ENCODE measurements around the gene ZNF563. TPM values are rescaled to one million over a fixed set of nuclear protein-coding genes. Genes with fewer than 3 reads are reported as not detected.

The ZNF563 gene
- total RNA-seq, 1 experiment from 2014 or later, result 0.26 TPM

DNA sequence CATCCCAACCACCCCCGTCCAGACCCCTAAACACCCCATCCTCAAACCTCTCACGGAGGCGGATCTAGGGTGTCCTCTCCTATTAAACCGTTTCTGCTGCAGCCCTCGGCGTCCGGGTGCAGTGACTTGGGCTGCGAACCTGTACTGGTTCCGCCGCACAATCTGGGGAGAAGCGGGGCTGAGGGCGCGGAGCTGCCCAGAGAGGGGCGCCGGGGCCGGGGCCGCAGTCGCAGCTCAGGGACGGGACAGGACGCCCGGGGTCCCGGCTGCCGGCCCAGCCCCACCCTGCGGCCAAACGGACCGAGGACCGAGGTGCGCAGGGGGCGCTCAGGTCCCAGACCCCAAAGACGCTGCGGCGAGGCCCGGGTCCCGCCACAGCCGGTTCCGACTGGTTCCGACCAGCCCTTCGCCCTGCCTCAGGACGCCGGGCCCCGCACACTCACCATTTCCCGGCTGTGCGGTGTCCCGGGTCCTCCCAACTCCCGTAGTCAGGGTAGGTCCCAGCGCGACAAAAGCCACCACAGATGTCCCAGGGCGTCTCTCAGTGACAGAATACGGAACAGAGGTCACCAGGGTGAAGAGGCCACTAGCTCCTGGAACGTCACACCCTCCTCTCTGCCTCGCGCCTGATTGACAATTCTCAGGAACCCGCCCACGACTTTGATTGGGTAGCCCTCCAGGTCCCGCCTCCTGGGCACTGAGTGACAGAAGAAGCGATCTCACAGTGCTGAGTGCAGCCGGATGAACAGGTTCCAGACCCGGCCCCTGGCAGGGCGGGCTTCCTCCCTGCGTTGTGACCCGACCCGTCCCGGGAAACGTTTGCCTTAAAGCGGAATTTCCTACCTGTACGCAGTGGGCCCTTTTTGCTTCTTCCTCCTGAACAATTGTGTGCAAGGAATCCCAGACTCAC, 38.9 kb downstream of the ZNF563 start, which contains the start of gene ZNF44:
Gene ZNF44 (minus strand): TSS at position 635 of the 910 bp plus-strand sequence. CDS start 189 bp downstream, at position 446.
- no TSS peak for BruUV-seq (replicated peaks)
- no peaks in the 10 kb centered on the region for H3K9me3 ChIP-seq (ENCODE audit: low read depth, low read length, poor library complexity, severe bottlenecking)
- no peaks in the 10 kb centered on the region for H3K4me1 ChIP-seq (ENCODE audit: insufficient read depth, low read length, poor library complexity, severe bottlenecking)
- ChIA-PET POLR2A (ENCODE audit: low non-redundant PET) (no interaction called here), CTCF (no interaction called here)
- H3K36me3 ChIP-seq (ENCODE audit: insufficient read depth, low read length, poor library complexity, severe bottlenecking), result no peaks in the 10 kb centered on the region
- TF ChIP-seq, protein P1, sequence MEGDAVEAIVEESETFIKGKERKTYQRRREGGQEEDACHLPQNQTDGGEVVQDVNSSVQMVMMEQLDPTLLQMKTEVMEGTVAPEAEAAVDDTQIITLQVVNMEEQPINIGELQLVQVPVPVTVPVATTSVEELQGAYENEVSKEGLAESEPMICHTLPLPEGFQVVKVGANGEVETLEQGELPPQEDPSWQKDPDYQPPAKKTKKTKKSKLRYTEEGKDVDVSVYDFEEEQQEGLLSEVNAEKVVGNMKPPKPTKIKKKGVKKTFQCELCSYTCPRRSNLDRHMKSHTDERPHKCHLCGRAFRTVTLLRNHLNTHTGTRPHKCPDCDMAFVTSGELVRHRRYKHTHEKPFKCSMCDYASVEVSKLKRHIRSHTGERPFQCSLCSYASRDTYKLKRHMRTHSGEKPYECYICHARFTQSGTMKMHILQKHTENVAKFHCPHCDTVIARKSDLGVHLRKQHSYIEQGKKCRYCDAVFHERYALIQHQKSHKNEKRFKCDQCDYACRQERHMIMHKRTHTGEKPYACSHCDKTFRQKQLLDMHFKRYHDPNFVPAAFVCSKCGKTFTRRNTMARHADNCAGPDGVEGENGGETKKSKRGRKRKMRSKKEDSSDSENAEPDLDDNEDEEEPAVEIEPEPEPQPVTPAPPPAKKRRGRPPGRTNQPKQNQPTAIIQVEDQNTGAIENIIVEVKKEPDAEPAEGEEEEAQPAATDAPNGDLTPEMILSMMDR (conservative IDR thresholded peaks at IDR 0.05; ENCODE audit: low read depth, low read length), result no peak
- TF ChIP-seq EZH2 (IDR thresholded peaks at IDR 0.05; ENCODE audit: borderline replicate concordance, low read depth, low read length, poor library complexity, severe bottlenecking), result no peak
- intact Hi-C loops (cut with micrococcal nuclease; ENCODE audit: unreplicated experiment), result no loop called here
- peak within 1 kb of the TSS; percentile 26 for H3K27ac ChIP-seq (ENCODE audit: low read depth, low read length, poor library complexity, severe bottlenecking)
- H3K4me3 ChIP-seq (ENCODE audit: low read depth, low read length, poor library complexity, severe bottlenecking), result peak within 1 kb of the TSS; percentile 80
- H3K27me3 ChIP-seq (replicated peaks; ENCODE audit: insufficient read depth, low read depth, low read length, poor library complexity), result no peaks in the 10 kb centered on the region
- peak; percentile 94 for DNase-seq (ENCODE audit: low spot score)

DNA sequence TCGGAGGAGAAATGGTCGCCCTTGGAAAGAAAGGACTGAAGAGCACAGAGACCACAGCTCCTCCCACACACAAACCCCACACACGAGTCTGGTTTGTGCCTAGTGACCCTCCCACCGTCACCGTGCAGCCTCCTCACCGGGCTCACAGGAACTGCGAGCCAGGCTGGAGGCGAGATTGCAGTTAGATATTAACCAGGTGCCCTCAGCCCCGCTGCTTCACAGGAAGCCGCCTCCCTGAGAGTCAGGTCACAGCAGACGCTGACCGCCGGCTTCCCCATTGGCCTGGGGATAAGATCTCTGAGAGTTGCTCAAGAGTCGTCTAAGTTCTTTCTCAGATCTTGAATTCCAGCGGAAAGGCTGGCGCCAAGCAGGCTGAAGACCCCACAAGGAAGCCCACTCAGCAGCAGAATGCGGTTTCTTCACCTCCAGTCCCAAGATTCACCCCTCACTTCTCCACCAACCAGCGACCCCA, 39.6 kb downstream of the ZNF563 start:
- no peaks in the 10 kb centered on the region for H3K27me3 ChIP-seq (replicated peaks; ENCODE audit: insufficient read depth, low read depth, low read length, poor library complexity)

DNA sequence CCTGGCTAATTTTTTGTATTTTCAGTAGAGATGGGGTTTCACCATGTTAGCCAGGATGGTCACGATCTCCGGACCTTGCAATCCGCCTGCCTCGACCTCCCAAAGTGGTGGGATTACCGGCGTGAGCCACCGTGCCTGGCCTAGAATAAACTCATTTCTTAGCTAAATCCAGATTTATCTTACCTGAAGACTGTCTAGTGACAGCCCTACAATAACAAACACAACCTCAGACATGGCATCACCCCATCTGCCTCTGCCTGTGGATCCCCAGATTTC, 43.7 kb downstream of the ZNF563 start:
- no peak overlapping the region for H3K27ac ChIP-seq (ENCODE audit: low read depth, low read length, poor library complexity, severe bottlenecking)
- POLR2A ChIA-PET (ENCODE audit: low non-redundant PET), result no interaction called here
- DNase-seq (ENCODE audit: low spot score), result no peak

More for the DNA sequence above, 39.6 kb downstream of the ZNF563 start:
- no peaks in the 10 kb centered on the region for H3K36me3 ChIP-seq (ENCODE audit: insufficient read depth, low read length, poor library complexity, severe bottlenecking)
- H3K27ac ChIP-seq (ENCODE audit: low read depth, low read length, poor library complexity, severe bottlenecking), result peak overlapping the region; percentile 26
- intact Hi-C loops (cut with micrococcal nuclease; ENCODE audit: unreplicated experiment), result no loop called here
- peak overlapping the region; percentile 80 for H3K4me3 ChIP-seq (ENCODE audit: low read depth, low read length, poor library complexity, severe bottlenecking)
- no peaks in the 10 kb centered on the region for H3K9me3 ChIP-seq (ENCODE audit: low read depth, low read length, poor library complexity, severe bottlenecking)
- H3K4me1 ChIP-seq (ENCODE audit: insufficient read depth, low read length, poor library complexity, severe bottlenecking), result no peaks in the 10 kb centered on the region
- TF ChIP-seq EZH2 (IDR thresholded peaks at IDR 0.05; ENCODE audit: borderline replicate concordance, low read depth, low read length, poor library complexity, severe bottlenecking), result no peak
- TF ChIP-seq, protein P1 (conservative IDR thresholded peaks at IDR 0.05; ENCODE audit: low read depth, low read length), result no peak
- peak; percentile 10 for DNase-seq (ENCODE audit: low spot score)
- CTCF ChIA-PET, result no interaction called here
- BruUV-seq (replicated peaks), result no TSS peak
- POLR2A ChIA-PET (ENCODE audit: low non-redundant PET), result no interaction called here

More for the DNA sequence above, 43.7 kb downstream of the ZNF563 start:
- Histone ChIP-seq H3K4me1 (ENCODE audit: insufficient read depth, low read length, poor library complexity, severe bottlenecking) (no peaks in the 10 kb centered on the region), H3K27me3 (replicated peaks; ENCODE audit: insufficient read depth, low read depth, low read length, poor library complexity) (no peaks in the 10 kb centered on the region), H3K36me3 (ENCODE audit: insufficient read depth, low read length, poor library complexity, severe bottlenecking) (no peaks in the 10 kb centered on the region), H3K9me3 (ENCODE audit: low read depth, low read length, poor library complexity, severe bottlenecking) (no peaks in the 10 kb centered on the region), H3K4me3 (ENCODE audit: low read depth, low read length, poor library complexity, severe bottlenecking) (no peak overlapping the region)
- BruUV-seq (replicated peaks), result no TSS peak
- no peak for TF ChIP-seq EZH2 (IDR thresholded peaks at IDR 0.05; ENCODE audit: borderline replicate concordance, low read depth, low read length, poor library complexity, severe bottlenecking)
- intact Hi-C loops (cut with micrococcal nuclease; ENCODE audit: unreplicated experiment), result no loop called here
- CTCF ChIA-PET, result no interaction called here
